H1 (cell line): Measurements from ENCODE around the gene PRR5L. TPM values are rescaled to one million over a fixed set of nuclear protein-coding genes. Genes with fewer than 3 reads are reported as not detected.

ENCODE experiments used
- E2F6 ChIP-seq: IDR thresholded peaks from 2 replicates; pipeline ENCODE4 v1.6.1; 2012; ENCODE audit warnings: inconsistent platforms
- SIRT6 ChIP-seq: IDR thresholded peaks from one replicate; pipeline ENCODE4 v1.7.1; 2012; ENCODE audit warnings: low read length, inconsistent platforms
- polyA plus RNA-seq, 7 experiments: library from polyadenylated mRNA; depleted of rRNA in 3 of 7; stranded (reverse) in 5 of 7; unstranded in 2 of 7; fragments of >200 nt in 5 of 7; fragments of 200-250 nt in 2 of 7; gene quantifications; 1 replicate in 5 of 7; 2 replicates in 1 of 7; 4 replicates in 1 of 7; pipeline versions ENCODE4 v1.2.1 to v1.2.3, GENCODE V29; 2011 to 2013; ENCODE audit warnings: missing spikeins in 2 of 7, mixed read lengths in 2 of 7
- total RNA-seq: library from RNA; stranded (reverse); fragmentation: NEBNext Ultra II Directional; extraction: Animal tissue kit (Norgen Biotek cat#: 25700); gene quantifications from 2 replicates; pipeline ENCODE4 v1.2.1, GENCODE V29; 2021

PRR5L gene
- total and polyA plus RNA-seq, 2 of the 8 experiments (the other 6 are each of a cell fraction or from before 2014, with no cell fraction given), result 6.6 to 10.1 TPM

GRCh38 chr11:36509694-36510593 is 213.9 kb downstream of the PRR5L start, which contains the start of gene TRAF6 (continued):
- TF ChIP-seq E2F6, result no peak
- TF ChIP-seq SIRT6, result no peak
